Cerebellar nuclear complex (tissue), 1 donor: Measurements from ENCODE around the gene PPP4R3A.
"Not testable (repeated sequence)": the region's sequence is repeated elsewhere in the genome, so short reads cannot be mapped to it uniquely, and the experiment has no call there.

Source experiments
- DNase-seq, 2 experiments: peaks; one replicate each; lab custom pipeline; 2025; lab: John Stamatoyannopoulos, UW

PPP4R3A gene

GRCh38 chr14:91510171-91511042 lies at the start of gene PPP4R3A:
PPP4R3A (minus strand) TSS chr14:91510310; CDS start chr14:91509647, 663 bp downstream.
- DNase-seq = peak; percentile 68 to 81

- DNase-seq = no peak
Measured at GRCh38 chr14:91555531-91555930, 45.4 kb upstream of the PPP4R3A start.

GRCh38 chr14:91554535-91555332 lies 44.6 kb upstream of the PPP4R3A start:
- DNase-seq = no peak

- DNase-seq = no peak
Measured at GRCh38 chr14:91548108-91548507, 38.0 kb upstream of the PPP4R3A start.

GRCh38 chr14:91545946-91546716 lies 36.0 kb upstream of the PPP4R3A start:
- DNase-seq = no peak

- no peak for DNase-seq
Measured at GRCh38 chr14:91545204-91545603, 35.1 kb upstream of the PPP4R3A start.

GRCh38 chr14:91536327-91536726 lies 26.2 kb upstream of the PPP4R3A start:
- DNase-seq = no peak

GRCh38 chr14:91534059-91534458 lies 23.9 kb upstream of the PPP4R3A start:
- not testable (repeated sequence) for DNase-seq

- no peak for DNase-seq
Measured at GRCh38 chr14:91533623-91534022, 23.5 kb upstream of the PPP4R3A start.

GRCh38 chr14:91523972-91524371 lies 13.9 kb upstream of the PPP4R3A start:
- no peak for DNase-seq

GRCh38 chr14:91521061-91521640 lies 11.0 kb upstream of the PPP4R3A start:
- no peak for DNase-seq

GRCh38 chr14:91520138-91520537 lies 10.0 kb upstream of the PPP4R3A start:
- no peak for DNase-seq

GRCh38 chr14:91519239-91520036 lies 9.3 kb upstream of the PPP4R3A start:
- DNase-seq = no peak

- DNase-seq = no peak
Measured at GRCh38 chr14:91516663-91517388, 6.7 kb upstream of the PPP4R3A start.

GRCh38 chr14:91515979-91516378 lies 5.9 kb upstream of the PPP4R3A start:
- no peak for DNase-seq

GRCh38 chr14:91511043-91511383 lies 903 bp upstream of the PPP4R3A start:
- no peak for DNase-seq

GRCh38 chr14:91509878-91510170 lies 286 bp downstream of the PPP4R3A start:
- DNase-seq = no peak

GRCh38 chr14:91509083-91509877 lies 830 bp downstream of the PPP4R3A start:
- no peak for DNase-seq

GRCh38 chr14:91508105-91508504 lies 2.0 kb downstream of the PPP4R3A start:
- no peak for DNase-seq

- DNase-seq = no peak
Measured at GRCh38 chr14:91506226-91506625, 3.9 kb downstream of the PPP4R3A start.
